Fibroblast of the aortic adventitia (primary cell): ENCODE measurements around the gene OR4N2. TPM values are rescaled to one million over a fixed set of nuclear protein-coding genes. Genes with fewer than 3 reads are reported as not detected.
"Not testable (repeated sequence)": the region's sequence is repeated elsewhere in the genome, so short reads cannot be mapped to it uniquely, and the experiment has no call there.

ENCODE experiments used
- DNase-seq: peaks from one replicate; pipeline ENCODE4 v3.0.0-alpha.2; 2010; ENCODE audit warnings: low read depth
- H3K4me3 ChIP-seq: 2 replicates; pipeline ENCODE4 v1.5.1; 2011; ENCODE audit warnings: low read depth, mild to moderate bottlenecking, control low read depth, low read length, moderate library complexity
- CTCF ChIP-seq: IDR thresholded peaks from 2 replicates; pipeline ENCODE4 v1.5.1; 2011; ENCODE audit warnings: mild to moderate bottlenecking, low read length, control low read depth, inconsistent platforms; ENCODE audit not compliant: insufficient read depth
- total RNA-seq: library from RNA; depleted of rRNA; stranded (reverse); fragments of >200 nt; gene quantifications from 2 replicates; pipeline ENCODE4 v1.2.3, GENCODE V29; 2012; ENCODE audit warnings: low replicate concordance

OR4N2 gene
- 0.33 TPM in 1 of 2 replicates, not detected in the other for total RNA-seq

- not testable (repeated sequence) for H3K4me3 ChIP-seq, DNase-seq
Measured at GRCh38 chr14:19803470-19803869, at the start of gene OR4N2. Gene OR4N2 (plus strand): TSS chr14:19803770. CDS start chr14:19827449, 23,679 bp downstream.

- TF ChIP-seq CTCF: no peak
- DNase-seq: no peak
- H3K4me3 ChIP-seq: no peak overlapping the region
Measured at GRCh38 chr14:19754172-19754571, 49.4 kb upstream of the OR4N2 start.

GRCh38 chr14:19771491-19771890 is 32.1 kb upstream of the OR4N2 start:
- not testable (repeated sequence) for H3K4me3 ChIP-seq, DNase-seq

GRCh38 chr14:19771895-19772430 is 31.6 kb upstream of the OR4N2 start:
- H3K4me3 ChIP-seq: no peak overlapping the region
- TF ChIP-seq CTCF: no peak
- DNase-seq: no peak

GRCh38 chr14:19772454-19772853 is 31.1 kb upstream of the OR4N2 start:
- not testable (repeated sequence) for H3K4me3 ChIP-seq, DNase-seq

GRCh38 chr14:19773204-19773603 is 30.4 kb upstream of the OR4N2 start, which contains the start of gene OR4M1:
Gene OR4M1 (plus strand): TSS chr14:19773504. CDS start chr14:19780323, 6,819 bp downstream.
- not testable (repeated sequence) for DNase-seq, H3K4me3 ChIP-seq

- no peak for DNase-seq
- H3K4me3 ChIP-seq: no peak overlapping the region
- TF ChIP-seq CTCF: no peak
Measured at GRCh38 chr14:19775587-19775986, 28.0 kb upstream of the OR4N2 start.

- H3K4me3 ChIP-seq, DNase-seq: not testable (repeated sequence)
Measured at GRCh38 chr14:19785848-19786247, 17.7 kb upstream of the OR4N2 start.

GRCh38 chr14:19787318-19787717 is 16.3 kb upstream of the OR4N2 start:
- DNase-seq, H3K4me3 ChIP-seq: not testable (repeated sequence)

- not testable (repeated sequence) for DNase-seq, H3K4me3 ChIP-seq
Measured at GRCh38 chr14:19788150-19788549, 15.4 kb upstream of the OR4N2 start.

- DNase-seq: not testable (repeated sequence)
Measured at GRCh38 chr14:19796520-19797108, 7.0 kb upstream of the OR4N2 start.

More at GRCh38 chr14:19796520-19797108, 7.0 kb upstream of the OR4N2 start:
- not testable (repeated sequence) for H3K4me3 ChIP-seq
